ENCODE results near the gene CTXN1.
"Not testable (repeated sequence)": the region's sequence is repeated elsewhere in the genome, so short reads cannot be mapped to it uniquely, and the experiment has no call there.

CTXN1 gene

GRCh38 chr19:7902796-7903243 is 23.1 kb downstream of the CTXN1 start:
- in situ Hi-C loops (cut with MboI; ENCODE audit: low sequenced_read_pairs): no loop called here

GRCh38 chr19:7901337-7901736 is 24.6 kb downstream of the CTXN1 start:
- in situ Hi-C loops (cut with MboI; ENCODE audit: low sequenced_read_pairs): no loop called here

- in situ Hi-C loops (cut with MboI; ENCODE audit: low sequenced_read_pairs): no loop called here
Observed at GRCh38 chr19:7900931-7901330, 25.0 kb downstream of the CTXN1 start.

GRCh38 chr19:7900401-7900870 is 25.5 kb downstream of the CTXN1 start:
- in situ Hi-C loops (cut with MboI; ENCODE audit: low sequenced_read_pairs): no loop called here

GRCh38 chr19:7899751-7900378 is 26.1 kb downstream of the CTXN1 start:
- in situ Hi-C loops (cut with MboI; ENCODE audit: low sequenced_read_pairs): no loop called here

GRCh38 chr19:7898967-7899366 is 27.0 kb downstream of the CTXN1 start:
- in situ Hi-C loops (cut with MboI; ENCODE audit: low sequenced_read_pairs): no loop called here

GRCh38 chr19:7897292-7897691 is 28.6 kb downstream of the CTXN1 start:
- in situ Hi-C loops (cut with MboI; ENCODE audit: low sequenced_read_pairs): no loop called here

GRCh38 chr19:7895565-7895964 is 30.4 kb downstream of the CTXN1 start:
- in situ Hi-C loops (cut with MboI; ENCODE audit: low sequenced_read_pairs): no loop called here

GRCh38 chr19:7894612-7895309 is 31.2 kb downstream of the CTXN1 start:
- in situ Hi-C loops (cut with MboI; ENCODE audit: low sequenced_read_pairs): no loop called here

- in situ Hi-C loops (cut with MboI; ENCODE audit: low sequenced_read_pairs): not testable (repeated sequence)
Observed at GRCh38 chr19:7893362-7894101, 32.4 kb downstream of the CTXN1 start.

GRCh38 chr19:7888826-7889217 is 37.1 kb downstream of the CTXN1 start:
- in situ Hi-C loops (cut with MboI; ENCODE audit: low sequenced_read_pairs): no loop called here

GRCh38 chr19:7888145-7888825 is 37.6 kb downstream of the CTXN1 start, which contains the start of gene LRRC8E:
Gene LRRC8E (plus strand): TSS chr19:7888510. CDS start chr19:7895604, 7,094 bp downstream.
- in situ Hi-C loops (cut with MboI; ENCODE audit: low sequenced_read_pairs): no loop called here

- in situ Hi-C loops (cut with MboI; ENCODE audit: low sequenced_read_pairs): no loop called here
Observed at GRCh38 chr19:7887408-7888144, 38.4 kb downstream of the CTXN1 start.

GRCh38 chr19:7885818-7886217 is 40.1 kb downstream of the CTXN1 start:
- in situ Hi-C loops (cut with MboI; ENCODE audit: low sequenced_read_pairs): no loop called here

GRCh38 chr19:7883796-7884570 is 42.0 kb downstream of the CTXN1 start:
- in situ Hi-C loops (cut with MboI; ENCODE audit: low sequenced_read_pairs): no loop called here

- in situ Hi-C loops (cut with MboI; ENCODE audit: low sequenced_read_pairs): no loop called here
Observed at GRCh38 chr19:7883105-7883504, 42.8 kb downstream of the CTXN1 start.

- in situ Hi-C loops (cut with MboI; ENCODE audit: low sequenced_read_pairs): no loop called here
Observed at GRCh38 chr19:7881910-7882309, 44.0 kb downstream of the CTXN1 start.

GRCh38 chr19:7879836-7880235 is 46.1 kb downstream of the CTXN1 start:
- in situ Hi-C loops (cut with MboI; ENCODE audit: low sequenced_read_pairs): no loop called here

GRCh38 chr19:7879111-7879807 is 46.7 kb downstream of the CTXN1 start:
- in situ Hi-C loops (cut with MboI; ENCODE audit: low sequenced_read_pairs): no loop called here

Data from HL-60/S4 treated with retinoic acid at 250 ng/mL for 4 days and 3 days (cell line).